NCI-H524 treated with DMSO at 0.1 percent for 48 hours (cell line): ENCODE measurements around the gene DPY19L3.
A peak's percentile ranks its signal among the peaks of the same experiment; 100 is the strongest.
"Not testable (repeated sequence)": the region's sequence is repeated elsewhere in the genome, so short reads cannot be mapped to it uniquely, and the experiment has no call there.

Experiments
- DNase-seq: peaks from one replicate; lab custom pipeline; 2025; lab: John Stamatoyannopoulos, UW

The DPY19L3 gene

GRCh38 chr19:32396046-32396652 lies 9.4 kb upstream of the DPY19L3 start:
- DNase-seq: no peak

- no peak for DNase-seq
These were observed 7.9 kb upstream of the DPY19L3 start for GRCh38 chr19:32397671-32398101.

GRCh38 chr19:32401992-32402391 lies 3.6 kb upstream of the DPY19L3 start:
- DNase-seq: no peak

- DNase-seq: no peak
These were observed 2.1 kb upstream of the DPY19L3 start for GRCh38 chr19:32403291-32403995.

- no peak for DNase-seq
These were observed 1.2 kb upstream of the DPY19L3 start for GRCh38 chr19:32404213-32404932.

- no peak for DNase-seq
These were observed 588 bp upstream of the DPY19L3 start for GRCh38 chr19:32404933-32405430.

GRCh38 chr19:32406161-32407003 lies 812 bp downstream of the DPY19L3 start:
- DNase-seq: no peak

- DNase-seq: no peak
These were observed 1.7 kb downstream of the DPY19L3 start for GRCh38 chr19:32407004-32407992.

GRCh38 chr19:32415246-32415645 lies 9.7 kb downstream of the DPY19L3 start:
- DNase-seq: no peak

GRCh38 chr19:32415669-32416068 lies 10.1 kb downstream of the DPY19L3 start:
- DNase-seq: no peak

- no peak for DNase-seq
These were observed 11.3 kb downstream of the DPY19L3 start for GRCh38 chr19:32416749-32417456.

- no peak for DNase-seq
These were observed 12.6 kb downstream of the DPY19L3 start for GRCh38 chr19:32418155-32418554.

GRCh38 chr19:32421589-32422361 lies 16.2 kb downstream of the DPY19L3 start:
- no peak for DNase-seq

- DNase-seq: no peak
These were observed 16.9 kb downstream of the DPY19L3 start for GRCh38 chr19:32422435-32422834.

- not testable (repeated sequence) for DNase-seq
These were observed 18.4 kb downstream of the DPY19L3 start for GRCh38 chr19:32423944-32424343.

- DNase-seq: peak; percentile 11
These were observed 22.0 kb downstream of the DPY19L3 start for GRCh38 chr19:32427536-32427935.

- no peak for DNase-seq
These were observed 31.1 kb downstream of the DPY19L3 start for GRCh38 chr19:32436692-32437091.

GRCh38 chr19:32437096-32437495 lies 31.5 kb downstream of the DPY19L3 start:
- DNase-seq: no peak

- no peak for DNase-seq
These were observed 33.2 kb downstream of the DPY19L3 start for GRCh38 chr19:32438751-32439150.
